Fibroblast of skin of abdomen (primary cell): ENCODE measurements around the gene FUCA1.
"Not testable (repeated sequence)": the region's sequence is repeated elsewhere in the genome, so short reads cannot be mapped to it uniquely, and the experiment has no call there.

Source experiments
- DNase-seq: peaks from one replicate; pipeline ENCODE4 v3.0.0-alpha.2; 2013

FUCA1 gene

GRCh38 chr1:23837908-23838307 is 30.2 kb downstream of the FUCA1 start:
- DNase-seq: no peak

GRCh38 chr1:23836037-23836436 is 32.1 kb downstream of the FUCA1 start:
- DNase-seq: no peak

- DNase-seq: not testable (repeated sequence)
Measured at GRCh38 chr1:23834156-23834555, 33.9 kb downstream of the FUCA1 start.

- DNase-seq: no peak
Measured at GRCh38 chr1:23827717-23828116, 40.4 kb downstream of the FUCA1 start.

GRCh38 chr1:23826590-23826989 is 41.5 kb downstream of the FUCA1 start:
- DNase-seq: not testable (repeated sequence)

- DNase-seq: no peak
Measured at GRCh38 chr1:23825762-23826522, 42.1 kb downstream of the FUCA1 start.

GRCh38 chr1:23825076-23825761 is 42.9 kb downstream of the FUCA1 start, which contains the start of gene HMGCL:
HMGCL (minus strand) TSS chr1:23825429; CDS start chr1:23825415, 14 bp downstream.
- peak; percentile 88 for DNase-seq

- DNase-seq: no peak
Measured at GRCh38 chr1:23824711-23825075, 43.4 kb downstream of the FUCA1 start.

GRCh38 chr1:23823767-23824166 is 44.3 kb downstream of the FUCA1 start:
- no peak for DNase-seq

- DNase-seq: no peak
Measured at GRCh38 chr1:23817633-23818032, 50.5 kb downstream of the FUCA1 start.

- DNase-seq: no peak
Measured at GRCh38 chr1:23816906-23817305, 51.2 kb downstream of the FUCA1 start.

GRCh38 chr1:23816361-23816760 is 51.7 kb downstream of the FUCA1 start:
- no peak for DNase-seq

GRCh38 chr1:23814016-23814415 is 54.1 kb downstream of the FUCA1 start:
- no peak for DNase-seq

- no peak for DNase-seq
Measured at GRCh38 chr1:23810818-23811540, 57.1 kb downstream of the FUCA1 start.

- peak; percentile 45 for DNase-seq
Measured at GRCh38 chr1:23809751-23810171, 58.3 kb downstream of the FUCA1 start.

- DNase-seq: no peak
Measured at GRCh38 chr1:23807453-23807852, 60.6 kb downstream of the FUCA1 start.

- DNase-seq: no peak
Measured at GRCh38 chr1:23806280-23806679, 61.8 kb downstream of the FUCA1 start.

GRCh38 chr1:23805025-23805424 is 63.1 kb downstream of the FUCA1 start:
- no peak for DNase-seq

- DNase-seq: no peak
Measured at GRCh38 chr1:23804183-23804835, 63.8 kb downstream of the FUCA1 start.

GRCh38 chr1:23803674-23804073 is 64.4 kb downstream of the FUCA1 start:
- no peak for DNase-seq

- not testable (repeated sequence) for DNase-seq
Measured at GRCh38 chr1:23802809-23803342, 65.2 kb downstream of the FUCA1 start.

- no peak for DNase-seq
Measured at GRCh38 chr1:23801876-23802275, 66.2 kb downstream of the FUCA1 start.

GRCh38 chr1:23801338-23801748 is 66.7 kb downstream of the FUCA1 start:
- DNase-seq: no peak
